NCI-H460 (cell line): ENCODE data around the gene ZBTB3. TPM values are rescaled to one million over a fixed set of nuclear protein-coding genes. Genes with fewer than 3 reads are reported as not detected.
"Not testable (repeated sequence)": the region's sequence is repeated elsewhere in the genome, so short reads cannot be mapped to it uniquely, and the experiment has no call there.

ENCODE experiments used
- DNase-seq: peaks from one replicate; pipeline ENCODE4 v3.0.0-alpha.2; 2016; ENCODE audit warnings: low read depth; ENCODE audit errors: extremely low read depth
- total RNA-seq: library from RNA; depleted of rRNA; stranded (reverse); fragments of >200 nt; shearing (Covaris generic); gene quantifications from 2 replicates; pipeline ENCODE4 v1.2.3, GENCODE V29; 2014

Gene ZBTB3
- total RNA-seq, 1 experiment from 2014 or later: 4.1 TPM

DNA sequence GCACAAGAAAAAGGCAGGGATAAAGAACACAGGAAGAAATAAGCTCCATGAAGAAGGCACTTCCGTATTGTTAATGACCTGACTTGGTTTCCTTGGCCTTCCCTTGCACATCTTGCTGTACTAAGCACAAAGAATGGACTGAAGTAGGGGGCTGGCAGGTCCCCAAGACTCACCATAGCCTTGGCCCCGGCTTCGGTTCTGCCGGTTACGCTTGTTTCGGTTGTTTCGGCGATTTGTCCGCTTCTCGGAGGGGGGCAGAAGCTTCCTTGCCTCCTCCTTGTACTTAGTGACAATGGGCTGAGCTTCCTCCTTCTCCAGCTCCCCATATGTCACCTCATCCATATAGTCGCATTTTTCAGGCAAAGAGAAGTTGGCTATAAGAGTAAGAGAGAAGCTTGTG is 37.1 kb downstream of the ZBTB3 start:
- DNase-seq: no peak

DNA sequence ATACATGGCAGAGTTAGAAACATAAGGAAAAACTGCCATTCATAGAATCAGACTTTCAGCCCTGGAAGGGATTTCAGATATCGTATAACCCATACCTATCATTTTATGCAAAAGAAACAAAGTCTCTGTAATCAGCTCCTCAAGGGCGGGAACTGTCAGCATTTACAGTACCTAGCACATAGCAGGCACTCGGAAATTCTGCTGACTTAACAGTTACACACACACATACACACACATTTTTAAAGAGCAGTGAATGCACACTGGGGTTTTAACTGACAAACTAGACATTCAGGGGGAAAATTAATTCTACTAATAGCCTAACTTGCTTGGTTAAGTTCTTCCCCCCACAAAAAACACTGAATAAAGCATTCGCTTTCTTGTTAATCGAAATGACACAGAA is 37.8 kb downstream of the ZBTB3 start:
- no peak for DNase-seq

DNA sequence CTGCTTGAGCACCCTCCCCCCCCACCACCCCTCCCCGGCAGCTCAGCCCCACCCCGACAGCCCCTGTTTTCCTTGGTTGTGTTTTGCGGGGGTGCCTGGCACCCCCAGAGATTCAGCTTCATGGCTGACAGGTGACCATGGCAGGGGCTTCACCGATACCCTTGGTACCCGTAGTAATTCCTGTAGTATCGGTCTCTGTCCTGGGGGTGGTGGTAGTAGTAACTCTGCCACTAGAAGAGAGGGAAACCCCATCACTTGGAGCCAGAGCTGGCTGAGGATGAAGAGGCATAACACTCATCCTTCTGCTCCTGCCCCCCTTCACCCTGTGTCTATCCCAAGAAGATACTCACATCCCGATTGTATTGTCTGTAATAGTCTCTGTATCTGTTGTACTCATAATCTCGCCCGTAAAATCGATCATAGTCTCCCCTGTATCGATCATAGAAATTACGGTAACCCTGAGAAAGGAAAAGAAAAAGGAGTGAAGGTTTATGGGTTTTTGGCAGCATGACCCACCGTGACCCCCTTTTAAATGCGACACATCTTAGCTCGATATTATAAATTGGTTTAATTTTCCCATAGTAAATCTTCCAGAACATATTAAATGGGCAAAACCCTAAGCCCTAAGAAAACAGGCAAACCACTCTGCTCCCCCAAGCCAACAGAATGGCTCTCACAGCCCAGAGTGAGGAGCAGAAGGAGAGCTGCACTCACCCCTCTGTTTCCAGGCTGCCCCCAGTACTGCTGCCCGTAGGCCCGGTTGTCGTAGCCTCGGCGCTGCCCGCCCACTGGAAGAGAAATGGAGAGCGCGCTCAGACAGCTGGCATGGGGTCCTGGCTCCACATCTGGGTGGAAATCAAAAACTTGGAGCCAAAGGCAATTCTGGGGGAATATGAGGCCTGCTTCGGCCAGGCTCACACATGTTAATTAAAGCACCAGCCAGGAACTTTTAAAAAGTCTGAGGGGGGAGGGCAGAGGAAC is 38.5 kb downstream of the ZBTB3 start:
- no peak for DNase-seq

DNA sequence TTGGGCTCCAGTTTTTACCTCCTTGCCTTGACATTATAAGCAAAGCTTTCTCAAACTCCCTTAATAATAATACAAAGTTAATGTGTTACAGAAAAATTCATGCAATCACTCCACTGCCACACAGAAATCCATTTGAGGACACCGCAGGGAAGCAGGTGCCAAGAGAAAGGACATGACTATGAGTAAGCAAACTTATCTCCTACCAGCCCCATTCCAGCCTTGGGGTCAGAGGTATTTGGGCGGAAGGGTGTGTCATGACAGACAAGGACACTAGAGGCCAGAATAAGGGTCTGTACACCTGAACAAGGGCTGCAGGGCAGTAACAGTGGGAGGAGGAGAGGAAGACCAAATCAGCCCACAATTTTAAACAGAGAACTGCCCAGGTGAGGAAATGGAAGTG is 40.6 kb downstream of the ZBTB3 start:
- DNase-seq: no peak

- no peak for DNase-seq
Observed at GRCh38 chr11:62712861-62713260, 41.1 kb downstream of the ZBTB3 start.

- DNase-seq: no peak
Observed at GRCh38 chr11:62712276-62712812, 41.6 kb downstream of the ZBTB3 start.

DNA sequence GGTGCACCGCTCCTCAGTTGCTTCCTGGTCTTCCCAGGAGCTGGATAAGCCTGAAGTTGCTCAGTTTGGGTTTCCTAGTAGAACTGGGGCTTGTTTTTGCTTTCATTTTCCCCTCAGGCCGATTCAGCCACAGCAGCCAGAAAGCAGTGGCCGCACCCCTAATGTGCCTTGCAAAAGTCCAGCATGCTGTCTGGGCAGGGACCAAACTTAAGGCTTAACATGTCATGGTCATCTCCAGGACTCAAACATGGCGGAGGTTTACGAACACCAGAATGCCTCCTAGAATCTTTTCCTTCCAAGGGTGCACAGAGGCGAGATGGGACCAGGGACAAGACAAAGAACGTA is 44.0 kb downstream of the ZBTB3 start:
- no peak for DNase-seq

- peak; percentile 95 for DNase-seq
Observed at GRCh38 chr11:62709247-62710000, 44.5 kb downstream of the ZBTB3 start.

GRCh38 chr11:62708793-62709192 is 45.2 kb downstream of the ZBTB3 start:
- no peak for DNase-seq

DNA sequence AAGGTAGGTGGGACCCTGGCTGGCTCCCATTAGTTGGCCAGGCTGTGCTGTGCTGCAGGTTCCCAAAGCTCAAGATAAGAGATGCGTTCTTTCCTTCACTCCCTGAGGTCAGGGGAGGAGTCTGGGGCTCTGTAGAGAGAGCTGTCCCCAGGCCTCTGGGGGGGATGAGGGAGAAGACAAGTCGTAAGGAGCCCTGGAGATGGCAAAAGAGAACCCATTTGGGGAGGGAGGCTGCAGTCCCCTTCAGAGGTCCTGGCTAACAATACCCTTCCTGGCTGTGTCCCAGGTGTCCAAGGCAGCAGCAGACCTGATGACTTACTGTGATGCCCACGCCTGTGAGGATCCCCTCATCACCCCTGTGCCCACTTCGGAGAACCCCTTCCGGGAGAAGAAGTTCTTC is 45.6 kb downstream of the ZBTB3 start:
- DNase-seq: no peak

- DNase-seq: no peak
Observed at GRCh38 chr11:62707277-62707861, 46.6 kb downstream of the ZBTB3 start, which contains the start of the genes BSCL2 and GNG3. Gene BSCL2, minus strand, starts transcription at chr11:62707424. Its CDS starts 229 bp downstream, at chr11:62707195. Gene GNG3, plus strand, starts transcription at chr11:62707676. Its CDS starts 620 bp downstream, at chr11:62708296.

DNA sequence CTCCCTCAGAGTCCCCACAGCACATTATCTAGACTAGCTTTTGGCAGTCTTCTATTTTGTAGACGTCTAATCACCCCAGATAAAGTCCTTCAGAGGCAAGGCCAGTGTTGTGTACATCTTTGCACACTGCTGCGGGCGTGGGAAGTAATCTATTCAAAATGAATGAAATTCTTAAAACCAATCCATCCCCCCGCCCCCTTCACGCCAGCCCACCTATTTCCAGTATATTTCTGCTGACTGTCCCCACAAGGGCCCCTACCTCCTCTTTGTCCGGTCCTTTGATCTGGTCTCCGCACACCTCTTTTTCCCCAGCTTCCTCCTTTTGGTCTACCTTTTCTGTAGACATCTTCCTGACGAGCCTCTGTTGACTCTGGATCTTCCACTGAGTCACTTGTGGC is 47.1 kb downstream of the ZBTB3 start:
- no peak for DNase-seq

DNA sequence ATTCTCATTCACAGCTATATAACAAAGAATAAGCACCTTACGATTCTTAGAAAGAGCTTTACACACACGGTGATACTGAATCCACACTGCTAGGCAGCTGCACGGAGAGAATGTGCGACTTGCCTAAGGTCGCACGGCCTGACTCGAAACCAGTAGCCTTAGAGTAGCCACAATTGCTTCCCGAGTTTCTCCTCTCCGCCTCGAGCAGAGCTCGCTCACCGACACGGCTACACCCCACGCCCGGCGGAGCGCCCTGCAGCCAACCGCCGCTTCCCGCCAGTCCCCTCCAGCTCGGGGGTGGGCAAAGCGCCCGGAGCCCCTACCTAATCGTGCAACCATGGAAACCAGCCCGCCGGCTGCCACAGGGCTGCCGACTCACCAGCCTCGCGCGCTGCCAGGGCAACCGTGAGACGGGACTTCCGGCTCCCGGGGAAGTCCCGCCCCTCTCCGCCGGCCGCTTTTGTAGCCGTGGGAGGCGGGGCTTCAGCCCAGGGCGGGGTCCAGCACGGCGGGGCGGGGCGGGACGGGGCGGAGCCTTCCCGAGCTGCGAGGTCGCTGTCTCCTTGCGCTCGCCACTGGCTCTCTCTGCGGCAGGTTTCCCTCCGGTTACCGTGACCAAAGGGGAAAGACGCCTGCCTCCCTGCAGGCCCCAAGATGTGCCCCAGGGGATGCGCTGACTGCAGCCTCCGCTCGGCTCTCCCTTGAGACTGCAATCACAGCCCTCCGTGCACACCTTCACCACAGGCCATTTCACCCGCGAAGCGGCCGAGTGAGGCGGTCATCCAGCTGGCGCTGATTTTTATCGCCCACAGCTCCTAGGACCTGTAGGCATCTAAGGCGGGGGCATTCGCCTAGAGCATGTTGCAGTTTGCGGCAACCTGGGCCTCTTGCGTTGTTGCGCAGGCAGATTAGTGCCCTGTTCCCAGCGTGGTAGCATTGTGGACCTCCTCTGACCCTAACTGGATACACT is 47.8 kb downstream of the ZBTB3 start:
- peak; percentile 82 for DNase-seq

GRCh38 chr11:62705413-62705812 is 48.5 kb downstream of the ZBTB3 start:
- DNase-seq: no peak

DNA sequence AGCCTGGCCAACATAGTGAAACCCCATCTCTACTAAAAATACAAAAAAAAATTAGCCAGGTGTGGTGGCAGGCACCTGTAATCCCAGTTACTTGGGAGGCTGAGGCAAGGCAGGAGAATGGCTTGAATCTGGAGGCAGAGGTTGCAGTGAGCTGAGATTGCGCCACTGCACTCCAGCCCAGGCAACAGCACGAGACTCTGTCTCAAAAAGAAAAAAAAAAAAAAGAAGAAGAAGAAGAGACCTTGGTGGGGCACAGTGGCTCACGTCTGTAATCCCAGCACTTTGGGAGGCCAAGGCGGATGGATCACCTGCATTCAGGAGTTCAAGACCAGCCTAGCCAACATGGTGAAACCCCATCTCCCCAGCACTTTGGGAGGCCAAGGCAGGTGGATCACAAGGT is 50.0 kb downstream of the ZBTB3 start:
- DNase-seq: not testable (repeated sequence)

- no peak for DNase-seq
Observed at GRCh38 chr11:62702246-62702645, 51.7 kb downstream of the ZBTB3 start.
